GM19463 (cell line): ENCODE measurements around the gene CATSPER1.

Experiments used
- ATAC-seq: cut with Tn5 transposase; IDR thresholded peaks from one replicate; pipeline ENCODE4 v1.9.1; 2021; ENCODE audit warnings: mild to moderate bottlenecking, moderate library complexity; ENCODE audit not compliant: unreplicated experiment

The CATSPER1 gene

DNA sequence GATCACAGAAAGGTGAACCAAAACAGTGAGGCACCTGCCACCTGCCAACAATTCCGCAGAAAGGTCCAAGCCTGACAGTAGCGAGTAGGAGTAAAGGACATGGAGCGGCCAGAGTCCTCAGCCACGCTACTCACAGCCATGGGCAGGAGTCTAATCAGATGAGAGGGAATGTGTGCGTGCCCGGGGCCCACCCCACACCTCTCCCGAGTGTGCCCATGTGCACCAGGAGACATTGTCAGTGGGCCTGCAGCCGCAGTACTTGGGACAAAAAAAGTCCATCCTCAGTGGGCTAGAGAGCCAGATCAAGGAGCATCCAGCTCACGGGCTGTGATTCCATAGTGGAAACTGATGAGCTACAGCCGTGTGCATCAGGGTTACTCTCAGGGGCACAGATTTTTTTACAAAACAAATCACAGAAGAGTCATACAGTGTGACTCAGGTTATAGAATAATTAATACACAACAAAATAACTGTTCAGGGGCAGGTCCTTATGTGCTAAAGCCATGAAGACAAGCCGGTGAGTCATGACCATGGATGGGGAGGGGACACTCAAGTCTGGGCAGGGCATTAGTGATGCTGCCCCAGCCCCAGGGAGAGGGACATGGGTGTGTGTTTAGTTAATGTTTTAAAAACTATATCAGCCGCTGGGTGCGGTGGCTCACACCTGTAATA is 52.7 kb downstream of the CATSPER1 start:
- ATAC-seq, result no peak

DNA sequence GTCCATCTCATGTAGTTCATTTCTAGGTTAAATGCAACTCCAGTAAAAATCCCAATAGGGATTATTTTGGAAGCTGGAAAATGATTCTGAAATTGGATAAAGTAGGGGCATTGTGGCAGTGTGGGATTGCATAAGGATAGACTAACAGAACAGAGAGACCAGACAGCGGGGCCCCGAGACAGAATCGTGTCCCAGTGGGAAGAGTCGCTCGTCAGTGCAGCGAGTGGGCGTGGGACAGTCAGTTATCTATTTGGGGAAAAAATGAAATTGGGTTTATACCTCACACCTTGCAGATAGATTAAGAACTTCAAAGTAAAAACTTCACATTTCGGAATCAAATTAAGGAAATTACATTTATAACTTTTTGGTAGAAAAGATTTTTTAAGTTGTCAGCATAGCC is 54.2 kb downstream of the CATSPER1 start:
- ATAC-seq, result no peak

GRCh38 chr11:65968600-65969482 is 57.4 kb downstream of the CATSPER1 start:
- ATAC-seq, result no peak

- no peak for ATAC-seq
Observed at GRCh38 chr11:65967329-65967934, 58.8 kb downstream of the CATSPER1 start.
